Adrenal gland (tissue), 5 donors: ENCODE data around the gene PRR20G.

Experiments
- POLR2A ChIP-seq, 2 donors: fragments of 450-650 bp; IDR thresholded peaks; one replicate each; pipeline ENCODE4 v1.6.1; 2017; ENCODE audit warnings: antibody characterized with exemption in 2 of 2, mild to moderate bottlenecking in 2 of 2, moderate library complexity in 1 of 2
- TF ChIP-seq, protein P1 (sequence below), 6 experiments: fragments of 450-650 bp in 4 of 6; fragments of 200-600 bp in 2 of 6; sonication (generic) in 1 of 6; IDR thresholded peaks; 1 replicate in 5 of 6; 2 replicates in 1 of 6; pipeline versions ENCODE4 v1.5.1 to v1.8.0; 2016 to 2021; ENCODE audit warnings: antibody characterized with exemption in 6 of 6, mild to moderate bottlenecking in 2 of 6, moderate library complexity in 1 of 6
- donor health status: DM: no; HTN: no; CAD: no.

DNA sequence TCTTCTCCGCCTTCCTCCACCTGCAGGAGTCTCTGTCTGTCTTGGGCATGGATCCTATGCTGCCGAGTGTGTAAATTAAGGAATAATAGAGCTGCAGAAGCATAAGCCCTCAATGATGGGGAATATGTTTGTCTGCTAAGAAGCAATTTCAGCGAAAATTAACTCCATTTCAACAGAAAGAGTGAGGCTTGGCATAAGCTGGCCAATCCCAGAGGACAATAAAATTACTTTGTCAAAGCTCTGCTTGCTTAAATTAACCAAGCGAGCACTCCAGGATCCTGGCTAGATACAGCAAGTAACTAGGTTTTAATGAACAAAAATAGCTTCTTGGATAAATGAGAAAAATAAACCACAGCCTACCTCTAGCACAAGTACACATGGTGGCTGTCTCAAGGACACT is 33.5 kb upstream of the PRR20G start:
- TF ChIP-seq, protein P1, sequence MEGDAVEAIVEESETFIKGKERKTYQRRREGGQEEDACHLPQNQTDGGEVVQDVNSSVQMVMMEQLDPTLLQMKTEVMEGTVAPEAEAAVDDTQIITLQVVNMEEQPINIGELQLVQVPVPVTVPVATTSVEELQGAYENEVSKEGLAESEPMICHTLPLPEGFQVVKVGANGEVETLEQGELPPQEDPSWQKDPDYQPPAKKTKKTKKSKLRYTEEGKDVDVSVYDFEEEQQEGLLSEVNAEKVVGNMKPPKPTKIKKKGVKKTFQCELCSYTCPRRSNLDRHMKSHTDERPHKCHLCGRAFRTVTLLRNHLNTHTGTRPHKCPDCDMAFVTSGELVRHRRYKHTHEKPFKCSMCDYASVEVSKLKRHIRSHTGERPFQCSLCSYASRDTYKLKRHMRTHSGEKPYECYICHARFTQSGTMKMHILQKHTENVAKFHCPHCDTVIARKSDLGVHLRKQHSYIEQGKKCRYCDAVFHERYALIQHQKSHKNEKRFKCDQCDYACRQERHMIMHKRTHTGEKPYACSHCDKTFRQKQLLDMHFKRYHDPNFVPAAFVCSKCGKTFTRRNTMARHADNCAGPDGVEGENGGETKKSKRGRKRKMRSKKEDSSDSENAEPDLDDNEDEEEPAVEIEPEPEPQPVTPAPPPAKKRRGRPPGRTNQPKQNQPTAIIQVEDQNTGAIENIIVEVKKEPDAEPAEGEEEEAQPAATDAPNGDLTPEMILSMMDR (IDR thresholded peaks at IDR 0.05) = no peak
- no peak for TF ChIP-seq POLR2A (IDR thresholded peaks at IDR 0.05)
